Activated CD4-positive, alpha-beta T cell treated with anti-CD3 and anti-CD28 coated beads for 1 hour (primary cell): ENCODE data around the gene SLAIN1.

ENCODE experiments used
- DNase-seq: peaks from one replicate; pipeline ENCODE4 v3.0.0-alpha.2; 2020

SLAIN1 gene

DNA sequence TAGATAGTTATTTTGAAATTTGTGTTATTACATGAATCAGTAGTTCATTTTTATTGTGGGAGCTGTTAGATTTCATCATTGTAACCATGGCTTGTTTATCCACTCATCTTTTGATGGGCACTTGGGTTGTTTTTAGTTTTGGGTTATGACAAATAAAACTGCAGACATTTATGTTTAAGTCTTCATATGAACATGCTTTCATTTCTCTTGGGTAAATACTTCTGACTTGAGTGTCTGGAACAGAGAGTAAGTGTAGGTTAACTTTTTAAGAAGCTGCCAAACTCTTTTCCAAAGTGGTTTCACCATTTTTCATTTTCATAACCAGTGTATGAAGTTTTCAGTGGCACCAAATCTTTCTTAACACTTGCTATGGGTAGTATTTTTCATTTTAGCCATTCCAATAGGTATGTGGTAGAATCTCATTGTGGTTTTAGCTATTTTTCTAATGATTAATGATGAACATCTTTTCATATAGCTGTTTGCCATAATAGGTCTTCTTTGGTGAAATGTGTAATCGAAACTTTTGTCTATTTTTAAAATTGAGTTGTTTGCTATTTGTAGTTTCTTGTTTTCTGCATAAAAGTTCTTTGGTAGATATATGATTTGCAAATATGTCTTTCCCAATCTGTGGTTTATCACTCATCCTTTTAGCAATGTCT is 17.9 kb downstream of the SLAIN1 start:
- DNase-seq: no peak

DNA sequence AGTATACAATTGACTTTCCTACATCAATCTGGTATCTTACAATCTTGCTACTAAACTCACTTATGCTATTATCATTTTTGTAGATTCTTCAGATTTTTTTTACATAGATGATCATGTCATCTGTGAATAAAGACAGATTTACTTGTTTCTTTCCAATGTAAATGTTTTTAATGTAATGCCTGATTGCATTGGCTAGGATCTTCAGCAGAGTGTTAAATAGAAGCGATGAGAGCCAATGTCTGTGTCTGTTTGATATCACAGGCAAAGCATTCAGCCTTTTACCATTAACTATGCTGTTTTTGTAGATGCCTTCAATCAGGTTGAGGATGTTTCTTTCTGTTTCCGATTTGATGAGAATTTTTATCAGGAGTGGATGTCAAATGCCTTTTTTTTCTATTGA is 19.2 kb downstream of the SLAIN1 start:
- no peak for DNase-seq

DNA sequence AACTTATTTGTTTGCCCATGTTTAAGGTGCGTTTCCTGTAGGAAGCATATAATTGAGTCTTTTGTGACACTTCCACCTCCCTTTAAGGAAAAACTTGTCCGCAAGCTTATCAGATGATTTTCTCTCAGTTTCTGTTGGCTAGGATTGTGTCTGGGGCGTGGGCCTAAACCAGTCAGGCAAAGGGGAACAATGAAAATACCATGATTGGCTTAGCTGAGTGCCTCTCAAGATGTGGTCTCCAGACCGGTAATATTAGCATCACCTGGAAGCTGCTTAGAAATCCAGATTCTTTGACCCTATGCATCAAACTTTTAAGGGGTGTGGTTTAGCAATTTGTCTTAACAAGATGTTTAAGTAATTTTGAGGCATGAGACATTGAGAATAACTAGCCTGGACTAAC is 20.0 kb downstream of the SLAIN1 start:
- no peak for DNase-seq

DNA sequence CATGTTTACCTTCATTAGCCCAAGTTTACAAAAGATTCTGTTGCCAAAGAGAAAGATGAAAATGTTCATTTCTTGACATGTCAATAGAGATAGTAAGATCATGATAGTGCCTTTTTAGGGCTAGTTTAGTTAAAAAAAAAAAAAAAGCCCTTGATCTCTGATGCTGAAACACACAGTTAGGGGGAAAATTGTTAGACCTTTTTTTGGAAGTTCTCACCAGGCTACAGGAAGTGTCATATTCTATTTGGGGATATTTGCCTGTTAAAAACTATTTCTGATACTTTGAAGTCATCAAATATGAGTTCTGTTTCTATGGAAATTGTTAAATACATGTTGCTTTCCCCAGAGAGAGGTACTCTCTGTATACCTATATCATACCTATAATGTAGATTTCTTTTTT is 21.6 kb downstream of the SLAIN1 start:
- no peak for DNase-seq

DNA sequence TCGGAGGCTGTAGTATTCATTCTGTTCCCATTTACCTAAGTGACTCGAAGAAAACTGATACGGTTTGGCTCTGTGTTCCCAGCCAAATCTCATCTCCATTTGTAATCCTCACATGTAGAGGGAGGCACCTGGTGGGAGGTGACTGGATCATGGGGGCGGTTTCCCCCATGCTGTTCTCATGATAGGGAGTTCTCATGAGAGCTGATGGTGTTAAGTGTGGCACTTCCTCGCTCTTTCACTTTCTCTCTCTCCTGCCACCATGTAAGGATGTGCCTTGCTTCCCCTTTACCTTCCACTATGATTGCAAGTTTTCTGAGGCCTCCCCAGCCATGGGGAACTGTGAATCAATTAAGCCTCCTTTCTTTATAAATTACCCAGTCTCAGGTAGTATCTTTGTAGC is 23.5 kb downstream of the SLAIN1 start:
- DNase-seq: no peak

DNA sequence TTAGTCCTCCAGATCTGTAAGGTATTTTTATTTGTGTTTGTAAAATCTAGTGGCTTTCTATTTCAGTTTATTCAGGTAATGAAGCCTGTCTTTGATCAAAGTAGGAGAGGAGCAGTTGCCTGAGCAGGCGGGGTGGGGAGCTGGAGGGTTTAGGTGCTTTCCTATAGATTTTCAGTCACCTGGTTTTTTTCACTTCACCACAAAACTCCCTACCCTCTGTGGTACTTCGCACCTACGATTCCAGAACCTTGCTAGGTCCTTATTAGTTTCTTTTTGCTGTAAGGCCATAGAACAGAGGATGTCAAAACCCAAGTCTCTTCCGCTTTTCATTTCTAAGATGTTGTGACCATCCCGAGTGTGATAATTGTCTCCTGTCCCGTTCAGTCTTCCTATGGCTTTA is 26.6 kb downstream of the SLAIN1 start:
- DNase-seq: no peak

DNA sequence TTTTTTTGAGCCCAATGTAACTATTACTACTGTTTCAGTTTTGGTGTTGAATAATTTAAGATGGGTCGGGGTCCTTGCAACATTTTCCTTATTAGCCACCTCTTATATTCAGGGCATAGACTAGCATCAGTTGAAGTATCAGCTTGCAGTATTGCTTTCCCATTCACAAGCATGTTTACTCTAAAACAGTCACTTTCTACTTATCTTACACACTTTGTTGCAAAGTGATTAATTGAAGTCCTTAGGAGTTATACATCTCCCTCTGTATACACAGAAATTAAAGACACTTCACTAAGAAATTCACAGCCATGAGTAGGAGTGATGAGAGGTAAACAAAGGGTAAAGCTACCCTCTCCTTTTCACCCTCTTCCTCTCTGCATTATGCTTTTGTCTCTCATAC is 27.6 kb downstream of the SLAIN1 start:
- DNase-seq: no peak

DNA sequence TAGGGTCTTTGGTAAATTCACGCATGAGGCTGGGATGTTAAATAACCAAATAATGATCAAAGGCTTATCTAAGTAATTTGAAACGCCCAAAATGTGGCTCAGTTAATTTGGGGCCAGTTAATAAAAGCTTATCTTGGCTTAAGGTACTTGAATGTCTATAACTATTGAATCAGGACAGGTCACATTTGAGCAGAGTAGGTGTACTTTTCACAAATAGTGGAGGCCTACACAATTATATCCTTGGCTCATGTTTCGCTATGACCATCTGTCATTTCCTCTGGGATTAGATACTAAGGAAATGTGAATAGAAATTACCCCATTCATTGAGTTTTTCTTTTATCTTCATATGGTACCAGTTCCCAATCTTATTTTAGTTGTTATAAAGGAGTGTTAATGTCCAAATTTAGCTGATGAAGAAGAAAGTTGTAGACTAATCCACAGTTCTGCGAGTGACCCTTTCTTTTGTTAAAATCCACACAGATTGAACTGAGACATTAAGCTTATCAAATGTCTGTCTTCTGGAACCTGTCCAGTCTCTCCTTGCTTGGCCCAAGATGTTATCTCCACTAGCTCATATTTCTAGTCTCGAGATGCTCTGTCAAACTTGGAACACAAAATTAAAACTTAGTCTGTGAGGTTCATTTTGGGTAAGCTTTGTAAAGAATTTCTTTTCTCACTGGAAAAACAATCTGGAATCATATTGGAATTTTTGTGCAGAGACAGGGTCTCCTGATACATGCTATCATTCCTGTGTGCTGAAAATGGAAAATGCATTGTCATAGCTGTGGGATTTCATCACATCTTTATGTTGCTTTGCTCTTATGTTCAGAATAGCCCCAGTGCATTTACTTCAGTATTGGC is 31.0 kb downstream of the SLAIN1 start:
- DNase-seq: no peak

DNA sequence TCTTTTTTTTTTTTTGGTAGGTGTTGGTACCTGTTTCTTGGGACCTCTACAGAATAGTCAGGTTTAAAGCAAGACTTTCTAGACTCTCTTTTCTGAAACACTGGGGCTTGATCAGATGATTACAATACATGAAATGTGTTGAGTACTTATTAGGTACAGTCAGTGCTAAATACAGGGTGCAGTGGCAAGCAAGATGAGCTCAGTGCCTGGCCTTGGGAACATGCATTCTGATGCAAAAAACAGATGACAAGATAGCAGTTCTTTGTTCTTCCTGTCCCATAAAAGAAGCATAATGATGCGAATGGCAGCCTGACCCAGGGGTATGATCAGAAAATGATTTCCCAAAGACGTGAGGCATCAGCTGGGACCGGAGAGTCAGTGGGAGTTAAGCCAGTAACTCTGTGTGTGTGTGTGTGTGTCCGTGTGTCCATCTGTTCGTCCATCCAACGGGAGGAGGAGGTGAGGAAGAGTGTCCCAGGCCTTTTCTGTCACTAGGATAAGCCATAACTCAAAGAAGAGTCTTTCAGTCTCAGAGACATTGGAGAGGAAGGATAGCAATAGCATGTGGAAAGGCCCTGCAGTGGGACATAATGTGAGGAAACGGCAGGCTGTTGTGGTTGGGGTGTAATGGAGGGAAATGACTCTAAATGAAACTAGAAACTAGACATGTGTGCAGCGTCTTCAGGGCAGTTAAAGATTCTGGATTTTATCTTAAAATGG is 32.2 kb downstream of the SLAIN1 start:
- no peak for DNase-seq

DNA sequence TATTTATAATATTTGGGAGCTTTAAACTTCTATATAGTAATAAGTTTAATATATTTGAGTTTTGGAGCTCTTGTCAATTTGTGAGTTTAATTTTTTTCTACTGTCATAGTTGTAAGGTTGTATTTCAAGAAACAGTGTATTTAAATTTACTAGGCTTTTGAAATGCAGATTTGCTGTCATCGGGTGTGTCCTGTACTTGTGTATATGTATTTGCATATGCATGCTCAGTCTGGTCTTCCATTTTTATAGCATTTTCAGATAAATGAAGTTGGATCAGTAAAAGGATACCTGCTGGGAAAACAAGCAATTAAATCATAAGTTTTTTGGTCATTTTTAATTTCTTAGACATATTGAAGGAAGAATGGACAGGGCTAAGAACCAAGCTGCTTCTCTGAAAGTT is 33.1 kb downstream of the SLAIN1 start:
- DNase-seq: no peak

DNA sequence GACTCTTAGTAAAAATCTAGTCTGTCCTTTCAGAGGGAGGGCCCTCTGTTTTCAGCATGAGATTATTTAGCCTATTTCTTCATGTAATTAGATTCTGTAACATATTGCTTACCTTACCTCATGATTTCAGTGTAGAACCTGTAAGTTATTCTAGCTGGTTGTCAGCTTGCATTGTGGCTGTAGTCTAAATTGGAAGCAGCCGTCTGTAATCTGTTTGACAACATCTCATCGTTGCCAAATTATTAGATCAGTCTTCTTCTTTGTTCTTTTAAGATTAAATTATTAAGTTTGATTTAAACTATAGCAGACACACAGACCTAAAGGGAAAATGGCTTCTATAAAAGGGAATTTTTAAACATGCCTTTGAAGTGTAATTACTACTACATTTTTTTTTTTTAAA is 34.8 kb downstream of the SLAIN1 start:
- no peak for DNase-seq

DNA sequence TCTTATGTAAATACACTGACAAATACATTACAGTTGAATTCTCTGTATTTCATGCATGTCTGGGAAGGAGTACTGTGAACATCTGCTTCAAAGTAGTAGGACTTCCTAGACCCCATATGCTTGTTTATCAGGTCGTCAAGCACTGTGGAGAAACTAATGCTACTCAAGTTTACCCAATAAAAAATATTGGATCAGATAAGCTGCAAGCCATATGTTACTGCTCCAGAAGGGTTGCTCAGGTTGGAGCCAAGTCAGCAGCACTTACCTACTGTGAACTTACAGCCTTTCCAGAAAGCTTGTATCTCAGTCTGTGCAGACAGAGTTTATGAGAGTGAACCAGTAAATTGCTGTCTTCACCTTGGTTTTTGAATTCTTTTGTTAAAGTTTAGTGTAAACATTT is 36.2 kb downstream of the SLAIN1 start:
- no peak for DNase-seq

DNA sequence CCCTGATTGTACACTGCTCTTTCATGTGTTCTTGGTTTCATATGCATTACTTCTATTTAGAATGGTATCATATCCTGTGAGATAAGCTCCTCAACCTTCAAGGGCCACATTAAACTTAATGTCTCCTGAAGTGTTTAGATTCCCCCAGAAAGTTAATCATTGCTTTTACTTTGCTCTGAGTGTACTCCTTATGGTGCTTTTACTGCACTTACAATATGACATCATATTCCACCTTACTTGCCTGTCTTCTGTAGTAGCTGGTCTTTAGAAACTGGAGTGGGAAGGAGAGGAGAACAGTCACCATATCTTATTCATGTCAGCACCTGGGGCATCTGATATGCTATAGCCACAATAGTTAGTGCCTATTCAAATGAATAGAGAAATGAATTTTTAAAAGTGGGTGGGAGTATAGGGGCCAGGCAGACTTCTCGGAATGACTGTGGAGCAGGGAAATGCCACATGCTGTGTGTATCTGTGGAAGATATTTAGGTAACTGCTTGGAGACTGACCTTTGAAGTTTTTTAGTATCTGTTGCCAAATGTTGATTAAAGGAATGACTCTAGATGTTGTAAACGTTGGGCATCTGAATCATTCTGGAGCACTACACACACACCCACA is 40.2 kb downstream of the SLAIN1 start:
- DNase-seq: no peak

DNA sequence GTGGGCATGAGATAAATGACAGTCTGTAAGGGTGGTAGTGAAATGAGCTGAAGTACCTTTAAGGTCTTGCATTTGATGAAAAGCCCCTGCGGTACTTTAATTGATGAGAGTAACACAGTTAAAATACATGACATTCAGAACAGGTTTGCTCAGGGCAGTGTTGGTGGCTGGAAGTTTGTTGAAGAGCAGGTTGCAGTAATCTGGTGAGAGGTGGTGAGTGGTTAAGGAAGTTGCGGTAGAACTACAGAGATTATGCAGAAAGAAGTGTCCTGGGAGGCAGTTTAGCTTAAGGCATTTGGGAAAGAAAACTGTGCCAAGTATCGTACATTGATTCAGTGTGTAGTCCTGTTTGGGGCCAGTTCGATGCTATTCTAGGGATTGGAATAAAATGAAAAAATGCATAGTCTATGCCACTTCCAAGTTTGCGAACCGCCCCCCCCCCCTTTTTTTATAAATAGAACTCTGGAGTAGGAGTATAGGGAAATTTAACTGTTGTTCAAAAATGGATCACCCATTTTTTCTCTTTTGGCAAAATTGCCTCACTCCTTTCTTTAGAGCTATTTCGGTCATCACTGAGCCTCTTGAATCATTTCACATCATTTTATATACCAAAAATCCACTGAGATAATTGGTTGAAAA is 42.7 kb downstream of the SLAIN1 start:
- no peak for DNase-seq

DNA sequence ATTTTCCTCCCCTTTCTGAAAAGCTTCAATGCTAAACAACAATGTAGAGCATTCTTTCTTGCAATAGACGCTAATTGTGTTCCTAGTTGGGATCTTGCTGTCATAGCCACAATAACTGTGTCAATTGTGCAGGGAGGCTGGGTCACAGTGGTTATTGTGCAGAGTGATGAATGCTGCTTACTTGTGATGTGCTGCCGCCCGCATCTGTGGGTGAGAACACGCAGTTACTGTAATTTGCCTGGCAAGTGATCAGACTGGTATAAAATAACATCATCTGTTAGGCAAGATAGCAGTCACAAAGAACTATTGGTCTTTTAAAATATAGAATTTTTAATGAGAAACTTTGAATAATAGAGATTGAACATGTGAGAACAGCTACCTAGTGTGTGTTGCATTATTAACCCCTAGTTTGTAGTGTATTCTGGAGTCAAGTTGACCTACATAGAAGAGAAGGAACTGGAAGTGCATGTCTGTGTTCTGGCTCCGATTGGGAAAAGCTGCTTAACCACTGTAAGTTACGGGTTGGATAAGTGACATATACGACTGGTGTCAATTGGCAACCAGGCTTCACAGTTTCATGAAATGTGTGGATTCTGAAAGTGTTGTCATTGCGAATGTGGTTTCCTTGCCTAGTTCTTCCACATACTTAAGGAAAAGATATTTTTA is 43.6 kb downstream of the SLAIN1 start:
- no peak for DNase-seq

DNA sequence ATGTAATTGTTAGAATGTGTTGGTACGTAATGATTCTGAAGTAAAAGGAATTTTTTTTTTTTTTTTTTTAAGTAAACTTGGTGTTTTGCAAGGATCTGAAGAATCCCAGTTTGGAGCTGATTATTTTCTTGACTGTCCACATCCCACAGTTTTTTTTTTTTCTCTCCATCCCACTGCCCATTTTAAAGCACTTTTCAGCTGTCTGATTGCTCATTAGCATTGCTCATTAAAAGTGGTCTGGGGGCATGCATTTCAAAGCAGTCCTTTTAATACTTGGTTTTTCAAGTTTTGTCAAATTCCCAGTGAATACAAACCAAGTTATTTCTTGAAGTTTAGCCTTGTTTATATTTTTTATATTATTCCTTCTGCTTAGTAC is 44.1 kb downstream of the SLAIN1 start:
- no peak for DNase-seq

DNA sequence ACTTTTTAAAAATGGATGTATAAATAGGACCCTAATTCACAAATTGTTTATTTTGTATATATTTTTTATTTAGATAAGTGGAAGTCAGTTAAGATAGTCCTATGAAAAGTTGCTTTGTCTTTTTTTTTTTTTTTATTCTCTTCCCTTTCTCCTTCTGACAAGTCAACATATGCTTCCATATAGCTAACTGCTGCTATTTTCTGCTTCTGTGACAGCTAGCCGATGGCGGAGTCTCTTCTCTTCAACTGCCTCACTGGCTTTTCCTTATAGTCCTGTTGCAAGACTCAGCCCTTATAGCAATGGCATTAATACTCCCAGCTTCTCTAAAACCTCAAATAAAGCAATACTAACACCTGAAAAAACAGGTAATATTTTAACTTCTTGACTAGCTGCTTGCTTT is 45.3 kb downstream of the SLAIN1 start:
- no peak for DNase-seq

DNA sequence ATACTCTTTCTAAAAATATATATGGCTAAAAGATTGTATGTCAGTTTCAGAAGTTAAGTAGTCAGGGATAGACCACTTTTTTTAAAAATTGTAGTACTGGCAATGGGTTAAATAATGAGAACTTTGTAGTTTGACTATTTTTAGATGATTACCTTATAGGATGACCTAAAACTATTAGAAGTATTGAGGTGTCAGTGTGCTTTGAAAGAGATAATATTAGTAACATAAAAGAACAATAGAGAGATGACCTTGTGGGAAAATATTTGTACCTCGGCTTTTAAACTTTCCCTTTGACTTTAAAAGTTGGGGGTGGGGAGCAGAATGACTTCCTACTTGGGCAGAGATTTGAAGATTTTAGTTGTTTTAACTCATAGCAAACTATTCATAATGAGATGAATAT is 48.3 kb downstream of the SLAIN1 start:
- DNase-seq: no peak

DNA sequence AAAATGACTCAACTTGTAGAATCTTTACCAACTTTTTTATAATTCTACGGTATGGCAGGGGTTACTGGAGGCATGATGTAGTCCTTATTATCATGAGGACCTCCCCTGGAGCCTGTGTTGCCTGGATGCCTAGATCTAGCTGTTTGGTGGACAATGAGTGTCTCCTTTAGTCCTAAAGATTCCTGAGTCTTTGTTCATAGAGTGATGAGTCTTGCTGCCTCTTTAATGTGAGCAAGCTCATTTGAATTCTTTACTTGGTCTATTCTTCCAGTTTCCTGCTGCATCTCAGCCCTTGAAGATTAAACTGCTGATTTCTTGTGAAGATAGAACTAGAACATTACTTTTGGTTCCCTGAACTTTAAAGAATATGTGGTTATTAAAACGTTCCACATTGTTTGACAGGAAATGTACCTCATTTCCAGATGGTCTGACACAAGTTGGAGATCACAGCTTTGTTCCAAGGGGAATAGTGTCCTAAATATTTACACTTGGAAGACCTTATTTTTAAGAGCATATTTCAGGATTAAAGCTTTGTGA is 51.9 kb downstream of the SLAIN1 start:
- DNase-seq: no peak

DNA sequence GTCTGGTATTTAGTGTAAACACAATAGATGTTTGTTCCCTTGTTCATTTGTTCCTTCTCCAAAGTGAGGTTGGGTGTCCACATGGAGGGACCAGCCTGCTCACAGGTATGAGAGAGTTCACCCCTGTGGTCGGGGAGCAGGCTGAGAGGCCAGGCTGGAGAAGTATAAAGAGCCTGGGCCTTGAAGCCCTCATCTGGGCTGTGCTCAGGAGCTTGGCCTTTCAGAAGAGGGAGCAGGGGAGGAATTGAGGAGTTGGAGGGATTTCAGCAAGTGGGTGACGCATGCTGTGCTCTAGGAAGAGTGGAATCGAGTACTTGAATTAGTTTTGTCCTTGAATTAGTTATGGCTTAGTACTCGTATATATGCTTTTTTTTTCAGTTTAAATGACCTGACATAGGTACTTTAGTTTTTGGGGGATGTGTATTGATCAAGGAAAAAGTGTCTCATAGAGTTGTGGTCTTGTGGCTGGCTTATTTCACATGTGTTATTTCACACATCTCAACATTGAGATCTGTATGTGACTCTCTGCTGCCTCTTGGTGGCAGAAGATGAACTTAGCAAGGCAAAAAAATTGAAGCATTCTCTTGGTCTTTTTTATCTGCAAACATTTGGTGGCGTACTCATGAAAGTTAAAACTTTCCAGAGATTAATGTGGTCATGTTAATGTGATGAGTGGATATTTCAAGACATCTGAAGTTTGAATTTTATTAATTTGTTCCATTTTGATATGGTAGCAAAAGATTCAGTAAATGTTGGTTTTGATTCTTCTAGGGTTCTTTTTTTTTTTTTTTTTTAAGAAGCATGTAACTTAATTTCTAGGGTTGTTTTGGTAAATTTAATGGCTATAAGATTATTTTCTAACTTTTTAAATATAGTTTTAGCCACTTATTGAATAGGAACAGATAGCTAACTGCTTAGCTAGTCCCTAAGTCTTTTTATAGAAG is 54.3 kb downstream of the SLAIN1 start:
- DNase-seq: no peak

DNA sequence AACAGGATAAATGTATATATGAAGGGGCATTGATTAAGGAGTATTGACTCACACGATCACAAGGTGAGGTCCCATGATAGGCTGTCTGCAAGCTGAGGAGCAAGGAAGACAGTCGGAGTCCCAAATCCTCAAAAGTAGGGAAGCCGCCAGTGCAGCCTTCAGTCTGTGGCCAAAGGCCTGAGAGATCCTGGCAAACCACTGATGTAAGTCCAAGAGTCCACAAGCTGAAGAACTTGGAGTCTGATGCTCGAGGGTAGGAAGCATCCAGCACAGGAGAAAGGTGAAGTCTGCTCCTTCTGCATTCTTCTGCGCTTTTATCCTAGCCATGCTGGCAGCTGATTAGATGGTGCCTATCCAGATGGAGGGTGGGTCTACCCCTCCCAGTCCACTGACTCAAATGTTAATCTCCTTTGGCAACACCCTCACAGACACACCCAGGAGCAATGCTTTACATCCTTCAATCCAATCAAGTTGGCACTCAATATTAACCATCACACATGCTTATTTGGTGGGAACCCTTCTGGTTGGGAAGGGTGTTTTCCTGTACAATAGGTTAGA is 55.1 kb downstream of the SLAIN1 start:
- no peak for DNase-seq
